Keratinocyte (primary cell): ENCODE measurements around the gene RBM44. TPM values are rescaled to one million over a fixed set of nuclear protein-coding genes. Genes with fewer than 3 reads are reported as not detected.

Experiments used
- DNase-seq: peaks from one replicate; pipeline ENCODE4 v3.0.0-alpha.2; 2011; ENCODE audit warnings: low read depth, missing footprints, low spot score
- FAIRE-seq: peaks from 2 replicates; lab custom pipeline; 2011; peaks lifted over from hg19 to GRCh38; lab: Jason Lieb, UNC
- H2AFZ ChIP-seq: 2 replicates; pipeline ENCODE4 v1.6.0; 2012; ENCODE audit warnings: low read length, control low read depth, inconsistent platforms; ENCODE audit not compliant: control insufficient read depth
- H3K27ac ChIP-seq: 2 replicates; pipeline ENCODE4 v1.5.1; 2011; ENCODE audit warnings: low read length; ENCODE audit not compliant: control insufficient read depth, insufficient read depth
- H3K27me3 ChIP-seq: 3 replicates; pipeline ENCODE4 v1.6.0; 2011; ENCODE audit warnings: low read length; ENCODE audit not compliant: control insufficient read depth, insufficient read depth; ENCODE audit errors: extremely low read depth
- H3K36me3 ChIP-seq, 2 experiments: 2 replicates in 1 of 2; 3 replicates in 1 of 2; pipeline ENCODE4 v1.5.1; 2011; ENCODE audit warnings: low read length in 2 of 2, mild to moderate bottlenecking in 1 of 2; ENCODE audit not compliant: control insufficient read depth in 2 of 2, insufficient read depth in 2 of 2; ENCODE audit errors: extremely low read depth in 1 of 2
- H3K4me1 ChIP-seq: 3 replicates; pipeline ENCODE4 v1.5.1; 2011; ENCODE audit warnings: low read length; ENCODE audit not compliant: control insufficient read depth, insufficient read depth; ENCODE audit errors: extremely low read depth
- H3K4me2 ChIP-seq: 3 replicates; pipeline ENCODE4 v1.6.0; 2011; ENCODE audit warnings: low read depth, low read length; ENCODE audit not compliant: control insufficient read depth, insufficient read depth; ENCODE audit errors: extremely low read depth
- H3K4me3 ChIP-seq, 3 experiments: fragments of 200-600 bp in 1 of 3; sonication (generic) in 1 of 3; 2 replicates in 2 of 3; 3 replicates in 1 of 3; pipeline ENCODE4 v1.5.1; 2011 to 2016; ENCODE audit warnings: low read length in 3 of 3, mild to moderate bottlenecking in 3 of 3, control low read depth in 2 of 3, inconsistent platforms in 1 of 3, low read depth in 1 of 3, mixed read lengths in 1 of 3, mixed run types in 1 of 3, moderate library complexity in 1 of 3; ENCODE audit not compliant: control insufficient read depth in 2 of 3, insufficient read depth in 2 of 3; ENCODE audit errors: extremely low read depth in 1 of 3
- H3K79me2 ChIP-seq: 2 replicates; pipeline ENCODE4 v1.6.0; 2012; ENCODE audit warnings: low read length; ENCODE audit not compliant: control insufficient read depth, insufficient read depth
- H3K9ac ChIP-seq: 3 replicates; pipeline ENCODE4 v1.6.0; 2011; ENCODE audit warnings: low read length; ENCODE audit not compliant: control insufficient read depth, insufficient read depth; ENCODE audit errors: extremely low read depth
- H3K9me1 ChIP-seq: 3 replicates; pipeline ENCODE4 v1.6.0; 2011; ENCODE audit warnings: low read length; ENCODE audit not compliant: control insufficient read depth, insufficient read depth; ENCODE audit errors: extremely low read depth
- H3K9me3 ChIP-seq: 2 replicates; pipeline ENCODE4 v1.5.1; 2012; ENCODE audit warnings: low read depth, low read length; ENCODE audit not compliant: control insufficient read depth
- H4K20me1 ChIP-seq: 3 replicates; pipeline ENCODE4 v1.6.0; 2011; ENCODE audit warnings: low read length; ENCODE audit not compliant: control insufficient read depth, insufficient read depth; ENCODE audit errors: extremely low read depth
- CTCF ChIP-seq, 3 experiments: IDR thresholded peaks in 1 of 3; conservative IDR thresholded peaks in 1 of 3; optimal IDR thresholded peaks in 1 of 3; 2 replicates in 2 of 3; 3 replicates in 1 of 3; pipeline versions ENCODE3 to v1.5.1; 2011; ENCODE audit warnings: low read length in 3 of 3, mild to moderate bottlenecking in 3 of 3, moderate library complexity in 2 of 3, control low read depth in 1 of 3, inconsistent platforms in 1 of 3; ENCODE audit not compliant: insufficient read depth in 2 of 3; ENCODE audit errors: extremely low read depth in 1 of 3
- EZH2 ChIP-seq: IDR thresholded peaks from one replicate; pipeline ENCODE4 v1.6.1; 2012; ENCODE audit warnings: inconsistent platforms, mild to moderate bottlenecking, low read length, moderate library complexity
- dilution Hi-C: fragments of 300-500 bp; cut with MboI; formaldehyde crosslinking; loops from one replicate; pipeline ENCODE4 v1.7.0; 2020; ENCODE audit warnings: low sequenced_read_pairs; ENCODE audit not compliant: extremely low pct_ligation_motif_present
- polyA plus RNA-seq, 5 experiments: library from polyadenylated mRNA; depleted of rRNA in 3 of 5; stranded (reverse) in 3 of 5; stranded (forward) in 1 of 5; unstranded in 1 of 5; fragments of >200 nt; gene quantifications; 1 replicate in 1 of 5; 2 replicates in 3 of 5; 3 replicates in 1 of 5; pipeline versions ENCODE4 v1.2.1 to v1.2.3, GENCODE V29; 2011 to 2012; ENCODE audit warnings: missing spikeins in 2 of 5, low read depth in 1 of 5, low replicate concordance in 1 of 5

Gene RBM44
- polyA plus RNA-seq, 1 donor (not counting 4 experiments of a cell fraction or from before 2014, with no cell fraction given): 0.14 TPM

GRCh38 chr2:237797253-237797652 lies 1.3 kb upstream of the RBM44 start:
- Histone ChIP-seq H3K9ac (no peak overlapping the region), H3K4me1 (no peaks in the 10 kb centered on the region), H2AFZ (no peak overlapping the region), H3K4me2 (no peak overlapping the region), H4K20me1 (no peaks in the 10 kb centered on the region), H3K9me3 (no peaks in the 10 kb centered on the region), H3K4me3 (no peak overlapping the region), H3K79me2 (no peaks in the 10 kb centered on the region), H3K9me1 (no peaks in the 10 kb centered on the region), H3K27ac (no peak overlapping the region), H3K36me3 (no peaks in the 10 kb centered on the region), H3K27me3 (no peaks in the 10 kb centered on the region)
- dilution Hi-C loops: no loop called here
- DNase-seq (no peak), FAIRE-seq (no peak)
- no peak for TF ChIP-seq EZH2
- no peak for TF ChIP-seq CTCF (optimal IDR thresholded peaks at IDR 0.05 in 1 of 3, IDR thresholded peaks at IDR 0.05 in 1 of 3, conservative IDR thresholded peaks at IDR 0.05 in 1 of 3; ENCODE audit: extremely low read depth in 1 of 3, insufficient read depth in 2 of 3, low read length in 3 of 3)

GRCh38 chr2:237799060-237799428 lies 465 bp downstream of the RBM44 start:
- Histone ChIP-seq H3K9ac (no peak overlapping the region), H2AFZ (no peak overlapping the region), H3K4me2 (no peak overlapping the region), H3K27ac (no peak overlapping the region), H3K27me3 (no peaks in the 10 kb centered on the region), H4K20me1 (no peaks in the 10 kb centered on the region), H3K79me2 (no peaks in the 10 kb centered on the region), H3K4me1 (no peaks in the 10 kb centered on the region), H3K9me3 (no peaks in the 10 kb centered on the region), H3K9me1 (no peaks in the 10 kb centered on the region), H3K36me3 (no peaks in the 10 kb centered on the region), H3K4me3 (no peak overlapping the region)
- dilution Hi-C loops: no loop called here
- FAIRE-seq (no peak), DNase-seq (no peak)
- no peak for TF ChIP-seq CTCF (optimal IDR thresholded peaks at IDR 0.05 in 1 of 3, IDR thresholded peaks at IDR 0.05 in 1 of 3, conservative IDR thresholded peaks at IDR 0.05 in 1 of 3; ENCODE audit: extremely low read depth in 1 of 3, insufficient read depth in 2 of 3, low read length in 3 of 3)
- TF ChIP-seq EZH2: no peak
